NCI-H526 (cell line): ENCODE measurements around the gene ADAMTSL4.
"Not testable (repeated sequence)": the region's sequence is repeated elsewhere in the genome, so short reads cannot be mapped to it uniquely, and the experiment has no call there.

ENCODE experiments used
- DNase-seq, 2 experiments: peaks; one replicate each; lab custom pipeline; 2025; lab: John Stamatoyannopoulos, UW

ADAMTSL4 gene

GRCh38 chr1:150582371-150582770, 33.2 kb downstream of the ADAMTSL4 start:
- DNase-seq = no peak

- DNase-seq = no peak
Measured at GRCh38 chr1:150596095-150596892, 47.1 kb downstream of the ADAMTSL4 start.

GRCh38 chr1:150596976-150597375, 47.8 kb downstream of the ADAMTSL4 start:
- DNase-seq = no peak

GRCh38 chr1:150598346-150598745, 49.1 kb downstream of the ADAMTSL4 start:
- DNase-seq = not testable (repeated sequence)

- no peak for DNase-seq
Measured at GRCh38 chr1:150601540-150601939, 52.3 kb downstream of the ADAMTSL4 start.

- not testable (repeated sequence) for DNase-seq
Measured at GRCh38 chr1:150602372-150602771, 53.2 kb downstream of the ADAMTSL4 start.

GRCh38 chr1:150603711-150604110, 54.5 kb downstream of the ADAMTSL4 start:
- no peak for DNase-seq

- no peak for DNase-seq
Measured at GRCh38 chr1:150604226-150604588, 55.0 kb downstream of the ADAMTSL4 start.

- not testable (repeated sequence) for DNase-seq
Measured at GRCh38 chr1:150605451-150605731, 56.2 kb downstream of the ADAMTSL4 start.

- DNase-seq = no peak
Measured at GRCh38 chr1:150606463-150607142, 57.4 kb downstream of the ADAMTSL4 start.

GRCh38 chr1:150609732-150610131, 60.5 kb downstream of the ADAMTSL4 start:
- DNase-seq = no peak
